Vagina (tissue), 2 donors: ENCODE results near the gene KIAA1549.

Source experiments
- CTCF ChIP-seq, 3 experiments: fragments of 450-650 bp in 2 of 3; fragments of 200-600 bp in 1 of 3; sonication (generic) in 1 of 3; IDR thresholded peaks; one replicate each; pipeline ENCODE4 v1.5.1; 2017 to 2019; ENCODE audit warnings: antibody characterized with exemption in 3 of 3, mild to moderate bottlenecking in 2 of 3, moderate library complexity in 2 of 3
- POLR2A ChIP-seq, 2 donors: fragments of 450-650 bp; IDR thresholded peaks; one replicate each; pipeline ENCODE4 v1.6.1; 2017; ENCODE audit warnings: antibody characterized with exemption in 2 of 2, mild to moderate bottlenecking in 2 of 2, moderate library complexity in 2 of 2
- POLR2AphosphoS5 ChIP-seq, 2 donors: sonication (generic); formaldehyde crosslinking; IDR thresholded peaks; one replicate each; pipeline ENCODE4 v1.9.0; 2017; ENCODE audit warnings: antibody characterized with exemption in 2 of 2, mild to moderate bottlenecking in 2 of 2, low read depth in 1 of 2; ENCODE audit not compliant: insufficient read depth in 1 of 2

- TF ChIP-seq CTCF (IDR thresholded peaks at IDR 0.05), result no peak
- no peak for TF ChIP-seq POLR2AphosphoS5 (IDR thresholded peaks at IDR 0.05; ENCODE audit: insufficient read depth in 1 of 2, low read depth in 1 of 2)
- no peak for TF ChIP-seq POLR2A (IDR thresholded peaks at IDR 0.05)
Observed at GRCh38 chr7:138871065-138871813, 110.0 kb downstream of the KIAA1549 start.
